Keratinocyte (primary cell): ENCODE data around the gene SERTAD1. TPM values are rescaled to one million over a fixed set of nuclear protein-coding genes. Genes with fewer than 3 reads are reported as not detected.

Source experiments
- DNase-seq: peaks from one replicate; pipeline ENCODE4 v3.0.0-alpha.2; 2011; ENCODE audit warnings: low read depth, missing footprints, low spot score
- FAIRE-seq: peaks from 2 replicates; lab custom pipeline; 2011; peaks lifted over from hg19 to GRCh38; lab: Jason Lieb, UNC
- H2AFZ ChIP-seq: 2 replicates; pipeline ENCODE4 v1.6.0; 2012; ENCODE audit warnings: low read length, control low read depth, inconsistent platforms; ENCODE audit not compliant: control insufficient read depth
- H3K27ac ChIP-seq: 2 replicates; pipeline ENCODE4 v1.5.1; 2011; ENCODE audit warnings: low read length; ENCODE audit not compliant: control insufficient read depth, insufficient read depth
- H3K27me3 ChIP-seq: 3 replicates; pipeline ENCODE4 v1.6.0; 2011; ENCODE audit warnings: low read length; ENCODE audit not compliant: control insufficient read depth, insufficient read depth; ENCODE audit errors: extremely low read depth
- H3K36me3 ChIP-seq, 2 experiments: 2 replicates in 1 of 2; 3 replicates in 1 of 2; pipeline ENCODE4 v1.5.1; 2011; ENCODE audit warnings: low read length in 2 of 2, mild to moderate bottlenecking in 1 of 2; ENCODE audit not compliant: control insufficient read depth in 2 of 2, insufficient read depth in 2 of 2; ENCODE audit errors: extremely low read depth in 1 of 2
- H3K4me1 ChIP-seq: 3 replicates; pipeline ENCODE4 v1.5.1; 2011; ENCODE audit warnings: low read length; ENCODE audit not compliant: control insufficient read depth, insufficient read depth; ENCODE audit errors: extremely low read depth
- H3K4me2 ChIP-seq: 3 replicates; pipeline ENCODE4 v1.6.0; 2011; ENCODE audit warnings: low read depth, low read length; ENCODE audit not compliant: control insufficient read depth, insufficient read depth; ENCODE audit errors: extremely low read depth
- H3K4me3 ChIP-seq, 3 experiments: fragments of 200-600 bp in 1 of 3; sonication (generic) in 1 of 3; 2 replicates in 2 of 3; 3 replicates in 1 of 3; pipeline ENCODE4 v1.5.1; 2011 to 2016; ENCODE audit warnings: low read length in 3 of 3, mild to moderate bottlenecking in 3 of 3, control low read depth in 2 of 3, inconsistent platforms in 1 of 3, low read depth in 1 of 3, mixed read lengths in 1 of 3, mixed run types in 1 of 3, moderate library complexity in 1 of 3; ENCODE audit not compliant: control insufficient read depth in 2 of 3, insufficient read depth in 2 of 3; ENCODE audit errors: extremely low read depth in 1 of 3
- H3K79me2 ChIP-seq: 2 replicates; pipeline ENCODE4 v1.6.0; 2012; ENCODE audit warnings: low read length; ENCODE audit not compliant: control insufficient read depth, insufficient read depth
- H3K9ac ChIP-seq: 3 replicates; pipeline ENCODE4 v1.6.0; 2011; ENCODE audit warnings: low read length; ENCODE audit not compliant: control insufficient read depth, insufficient read depth; ENCODE audit errors: extremely low read depth
- H3K9me1 ChIP-seq: 3 replicates; pipeline ENCODE4 v1.6.0; 2011; ENCODE audit warnings: low read length; ENCODE audit not compliant: control insufficient read depth, insufficient read depth; ENCODE audit errors: extremely low read depth
- H3K9me3 ChIP-seq: 2 replicates; pipeline ENCODE4 v1.5.1; 2012; ENCODE audit warnings: low read depth, low read length; ENCODE audit not compliant: control insufficient read depth
- H4K20me1 ChIP-seq: 3 replicates; pipeline ENCODE4 v1.6.0; 2011; ENCODE audit warnings: low read length; ENCODE audit not compliant: control insufficient read depth, insufficient read depth; ENCODE audit errors: extremely low read depth
- CTCF ChIP-seq, 3 experiments: IDR thresholded peaks in 1 of 3; conservative IDR thresholded peaks in 1 of 3; optimal IDR thresholded peaks in 1 of 3; 2 replicates in 2 of 3; 3 replicates in 1 of 3; pipeline versions ENCODE3 to v1.5.1; 2011; ENCODE audit warnings: low read length in 3 of 3, mild to moderate bottlenecking in 3 of 3, moderate library complexity in 2 of 3, control low read depth in 1 of 3, inconsistent platforms in 1 of 3; ENCODE audit not compliant: insufficient read depth in 2 of 3; ENCODE audit errors: extremely low read depth in 1 of 3
- EZH2 ChIP-seq: IDR thresholded peaks from one replicate; pipeline ENCODE4 v1.6.1; 2012; ENCODE audit warnings: inconsistent platforms, mild to moderate bottlenecking, low read length, moderate library complexity
- dilution Hi-C: fragments of 300-500 bp; cut with MboI; formaldehyde crosslinking; loops from one replicate; pipeline ENCODE4 v1.7.0; 2020; ENCODE audit warnings: low sequenced_read_pairs; ENCODE audit not compliant: extremely low pct_ligation_motif_present
- polyA plus RNA-seq, 5 experiments: library from polyadenylated mRNA; depleted of rRNA in 3 of 5; stranded (reverse) in 3 of 5; stranded (forward) in 1 of 5; unstranded in 1 of 5; fragments of >200 nt; gene quantifications; 1 replicate in 1 of 5; 2 replicates in 3 of 5; 3 replicates in 1 of 5; pipeline versions ENCODE4 v1.2.1 to v1.2.3, GENCODE V29; 2011 to 2012; ENCODE audit warnings: missing spikeins in 2 of 5, low read depth in 1 of 5, low replicate concordance in 1 of 5

SERTAD1 gene
- polyA plus RNA-seq, 1 donor (not counting 4 experiments of a cell fraction or from before 2014, with no cell fraction given) = 9.5 TPM

- H3K4me3 ChIP-seq = no peak overlapping the region
- dilution Hi-C loops = no loop called here
- TF ChIP-seq CTCF (optimal IDR thresholded peaks at IDR 0.05 in 1 of 3, IDR thresholded peaks at IDR 0.05 in 1 of 3, conservative IDR thresholded peaks at IDR 0.05 in 1 of 3; ENCODE audit: extremely low read depth in 1 of 3, insufficient read depth in 2 of 3, low read length in 3 of 3) (no peak), EZH2 (no peak)
- H3K9me1 ChIP-seq = no peaks in the 10 kb centered on the region
- no peak overlapping the region for H3K9ac ChIP-seq
- no peaks in the 10 kb centered on the region for H3K27me3 ChIP-seq
- H3K4me1 ChIP-seq = peaks cover 5% of the 10 kb centered on the region
- no peak overlapping the region for H3K27ac ChIP-seq
- no peak overlapping the region for H3K4me2 ChIP-seq
- DNase-seq (no peak), FAIRE-seq (no peak)
- no peaks in the 10 kb centered on the region for H3K79me2 ChIP-seq
- no peaks in the 10 kb centered on the region for H3K36me3 ChIP-seq
- no peaks in the 10 kb centered on the region for H4K20me1 ChIP-seq
- no peaks in the 10 kb centered on the region for H3K9me3 ChIP-seq
- no peak overlapping the region for H2AFZ ChIP-seq
Observed at GRCh38 chr19:40389404-40390083, 36.2 kb downstream of the SERTAD1 start.

GRCh38 chr19:40388481-40388880 lies 37.3 kb downstream of the SERTAD1 start:
- H4K20me1 ChIP-seq = no peaks in the 10 kb centered on the region
- DNase-seq (no peak), FAIRE-seq (no peak)
- H3K27ac ChIP-seq = no peak overlapping the region
- H3K9me1 ChIP-seq = no peaks in the 10 kb centered on the region
- dilution Hi-C loops = no loop called here
- no peaks in the 10 kb centered on the region for H3K79me2 ChIP-seq
- H3K27me3 ChIP-seq = no peaks in the 10 kb centered on the region
- TF ChIP-seq EZH2 (no peak), CTCF (optimal IDR thresholded peaks at IDR 0.05 in 1 of 3, IDR thresholded peaks at IDR 0.05 in 1 of 3, conservative IDR thresholded peaks at IDR 0.05 in 1 of 3; ENCODE audit: extremely low read depth in 1 of 3, insufficient read depth in 2 of 3, low read length in 3 of 3) (no peak)
- no peaks in the 10 kb centered on the region for H3K36me3 ChIP-seq
- H3K9ac ChIP-seq = no peak overlapping the region
- no peaks in the 10 kb centered on the region for H3K9me3 ChIP-seq
- H3K4me1 ChIP-seq = peaks cover 5% of the 10 kb centered on the region
- no peak overlapping the region for H3K4me2 ChIP-seq
- H3K4me3 ChIP-seq = no peak overlapping the region
- no peak overlapping the region for H2AFZ ChIP-seq
